ENCODE data around the gene ABTB2. TPM values are rescaled to one million over a fixed set of nuclear protein-coding genes. Genes with fewer than 3 reads are reported as not detected.
A peak's percentile ranks its signal among the peaks of the same experiment; 100 is the strongest.

Gene ABTB2
- polyA plus RNA-seq, 3 donors from 2014 or later, result 0.56 TPM; not detected in 2

- H3K36me3 Mint-ChIP-seq, result peaks cover 4% of the 10 kb centered on the region in 3 donors
- H3K4me3 Mint-ChIP-seq, result no peak overlapping the region
- H3K27me3 Mint-ChIP-seq (ENCODE audit: low read depth in 3 of 3), result peaks cover 0 to 7% (median 2%) of the 10 kb centered on the region in 3 donors
- peaks cover 5 to 16% (median 10%) of the 10 kb centered on the region in 6 donors for H3K9me3 Mint-ChIP-seq
- peaks cover 0 to 7% of the 10 kb centered on the region in 2 donors for H3K4me1 Mint-ChIP-seq
- DNase-seq, result no peak
- no peak overlapping the region for H3K27ac Mint-ChIP-seq
Observed at GRCh38 chr11:34381775-34382174, 24.0 kb upstream of the ABTB2 start.

GRCh38 chr11:34380696-34381095, 22.9 kb upstream of the ABTB2 start:
- no peak overlapping the region for H3K27ac Mint-ChIP-seq
- peaks cover 0 to 7% (median 4%) of the 10 kb centered on the region in 3 donors for H3K27me3 Mint-ChIP-seq (ENCODE audit: low read depth in 3 of 3)
- peaks cover 0 to 7% of the 10 kb centered on the region in 2 donors for H3K4me1 Mint-ChIP-seq
- no peak for DNase-seq
- H3K36me3 Mint-ChIP-seq, result peaks cover 4 to 6% (median 4%) of the 10 kb centered on the region in 3 donors
- H3K9me3 Mint-ChIP-seq, result peaks cover 5 to 20% (median 16%) of the 10 kb centered on the region in 6 donors
- no peak overlapping the region for H3K4me3 Mint-ChIP-seq

GRCh38 chr11:34379539-34379938, 21.7 kb upstream of the ABTB2 start:
- Mint-ChIP-seq H3K36me3 (peaks cover 4 to 6% (median 4%) of the 10 kb centered on the region in 3 donors), H3K27me3 (ENCODE audit: low read depth in 3 of 3) (peaks cover 0 to 10% (median 7%) of the 10 kb centered on the region in 3 donors), H3K27ac (no peak overlapping the region), H3K4me1 (peaks cover 0 to 7% of the 10 kb centered on the region in 2 donors), H3K9me3 (peaks cover 5 to 20% (median 17%) of the 10 kb centered on the region in 6 donors), H3K4me3 (no peak overlapping the region)
- DNase-seq, result no peak

- H3K4me1 Mint-ChIP-seq, result peaks cover 0 to 7% of the 10 kb centered on the region in 2 donors
- peaks cover 5 to 20% (median 17%) of the 10 kb centered on the region in 6 donors for H3K9me3 Mint-ChIP-seq
- H3K27ac Mint-ChIP-seq, result no peak overlapping the region
- H3K4me3 Mint-ChIP-seq, result no peak overlapping the region
- peaks cover 0 to 14% (median 7%) of the 10 kb centered on the region in 3 donors for H3K27me3 Mint-ChIP-seq (ENCODE audit: low read depth in 3 of 3)
- H3K36me3 Mint-ChIP-seq, result peaks cover 4 to 6% (median 4%) of the 10 kb centered on the region in 3 donors
- no peak for DNase-seq
Observed at GRCh38 chr11:34379079-34379478, 21.3 kb upstream of the ABTB2 start.

DNA sequence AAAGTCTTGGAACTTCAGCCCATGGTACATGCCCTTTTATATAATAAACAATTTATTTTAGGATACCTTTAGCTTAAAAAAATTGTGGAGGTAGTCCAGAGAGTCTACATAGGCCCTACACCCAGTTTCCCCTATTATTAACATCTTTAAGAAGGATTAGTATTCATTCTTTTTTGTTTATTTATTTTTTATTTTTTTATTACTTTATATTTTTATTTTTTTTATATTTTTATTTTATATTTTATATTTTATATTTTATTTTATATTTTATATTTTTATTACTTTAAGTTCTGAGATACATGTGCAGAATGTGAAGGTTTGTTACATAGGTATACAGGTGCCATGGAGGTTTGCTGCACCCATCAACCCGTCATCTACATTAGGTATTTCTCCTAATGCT, 15.9 kb upstream of the ABTB2 start:
- peaks cover 0 to 16% (median 5%) of the 10 kb centered on the region in 3 donors for H3K27me3 Mint-ChIP-seq (ENCODE audit: low read depth in 3 of 3)
- no peaks in the 10 kb centered on the region for H3K4me1 Mint-ChIP-seq
- DNase-seq, result no peak
- H3K36me3 Mint-ChIP-seq, result peaks cover 4 to 6% (median 4%) of the 10 kb centered on the region in 3 donors
- no peak overlapping the region for H3K27ac Mint-ChIP-seq
- H3K9me3 Mint-ChIP-seq, result peaks cover 5 to 19% (median 16%) of the 10 kb centered on the region in 6 donors
- H3K4me3 Mint-ChIP-seq, result no peak overlapping the region

GRCh38 chr11:34366522-34366921, 8.7 kb upstream of the ABTB2 start:
- DNase-seq, result no peak
- Mint-ChIP-seq H3K27ac (no peak overlapping the region), H3K27me3 (ENCODE audit: low read depth in 3 of 3) (peaks cover 3 to 10% (median 5%) of the 10 kb centered on the region in 3 donors), H3K4me3 (no peak overlapping the region), H3K9me3 (no peaks in the 10 kb centered on the region), H3K4me1 (no peaks in the 10 kb centered on the region), H3K36me3 (no peaks in the 10 kb centered on the region)

GRCh38 chr11:34364102-34364501, 6.3 kb upstream of the ABTB2 start:
- H3K27me3 Mint-ChIP-seq (ENCODE audit: low read depth in 3 of 3), result peaks cover 3 to 10% (median 10%) of the 10 kb centered on the region in 3 donors
- H3K27ac Mint-ChIP-seq, result no peak overlapping the region
- H3K4me1 Mint-ChIP-seq, result peaks cover 3 to 5% of the 10 kb centered on the region in 2 donors
- H3K36me3 Mint-ChIP-seq, result no peaks in the 10 kb centered on the region
- H3K9me3 Mint-ChIP-seq, result no peaks in the 10 kb centered on the region
- no peak overlapping the region for H3K4me3 Mint-ChIP-seq
- no peak for DNase-seq

GRCh38 chr11:34363363-34364084, 5.7 kb upstream of the ABTB2 start:
- Mint-ChIP-seq H3K4me3 (no peak overlapping the region), H3K27ac (no peak overlapping the region), H3K36me3 (no peaks in the 10 kb centered on the region), H3K27me3 (ENCODE audit: low read depth in 3 of 3) (peaks cover 4 to 12% (median 12%) of the 10 kb centered on the region in 3 donors), H3K4me1 (peaks cover 6 to 11% of the 10 kb centered on the region in 2 donors), H3K9me3 (no peaks in the 10 kb centered on the region)
- DNase-seq, result no peak

- Mint-ChIP-seq H3K27me3 (ENCODE audit: low read depth in 3 of 3) (peaks cover 12 to 26% (median 21%) of the 10 kb centered on the region in 3 donors), H3K4me3 (no peak overlapping the region), H3K27ac (no peak overlapping the region), H3K4me1 (peaks cover 23 to 29% of the 10 kb centered on the region in 2 donors), H3K9me3 (no peaks in the 10 kb centered on the region), H3K36me3 (no peaks in the 10 kb centered on the region)
- no peak for DNase-seq
Observed at GRCh38 chr11:34360046-34360445, 2.2 kb upstream of the ABTB2 start.

DNA sequence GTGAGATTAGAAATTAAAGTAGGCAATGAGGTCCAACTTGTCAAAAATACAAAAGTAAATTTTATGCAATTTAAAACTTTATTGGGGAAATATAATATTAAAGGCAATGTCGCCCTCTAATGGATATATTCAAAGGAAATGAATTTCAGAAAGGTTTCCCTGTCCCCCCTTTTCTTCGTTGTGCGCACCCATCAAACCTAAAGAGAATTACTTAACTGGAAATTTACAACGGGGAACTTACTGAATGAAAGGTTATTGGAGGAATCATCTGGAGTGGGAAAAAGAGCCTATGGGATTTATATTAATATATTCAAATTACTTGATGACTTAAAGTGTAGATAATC, 1.7 kb upstream of the ABTB2 start:
- H3K27me3 Mint-ChIP-seq (ENCODE audit: low read depth in 3 of 3), result peaks cover 12 to 30% (median 26%) of the 10 kb centered on the region in 3 donors
- H3K36me3 Mint-ChIP-seq, result no peaks in the 10 kb centered on the region
- peak overlapping the region in 1 of 6 donors; percentile 18 for H3K27ac Mint-ChIP-seq
- DNase-seq, result no peak
- peak overlapping the region; percentile 85 to 92 (median 89) for H3K4me3 Mint-ChIP-seq
- H3K4me1 Mint-ChIP-seq, result peaks cover 23 to 29% of the 10 kb centered on the region in 2 donors
- no peaks in the 10 kb centered on the region for H3K9me3 Mint-ChIP-seq

GRCh38 chr11:34358728-34359547, 1.1 kb upstream of the ABTB2 start:
- peak overlapping the region; percentile 18 to 79 (median 66) for H3K27ac Mint-ChIP-seq
- peaks cover 23 to 29% of the 10 kb centered on the region in 2 donors for H3K4me1 Mint-ChIP-seq
- no peaks in the 10 kb centered on the region for H3K36me3 Mint-ChIP-seq
- H3K9me3 Mint-ChIP-seq, result no peaks in the 10 kb centered on the region
- H3K27me3 Mint-ChIP-seq (ENCODE audit: low read depth in 3 of 3), result peaks cover 13 to 29% (median 28%) of the 10 kb centered on the region in 3 donors
- H3K4me3 Mint-ChIP-seq, result peak overlapping the region; percentile 85 to 92 (median 89)
- peak; percentile 61 to 71 (median 67) for DNase-seq

DNA sequence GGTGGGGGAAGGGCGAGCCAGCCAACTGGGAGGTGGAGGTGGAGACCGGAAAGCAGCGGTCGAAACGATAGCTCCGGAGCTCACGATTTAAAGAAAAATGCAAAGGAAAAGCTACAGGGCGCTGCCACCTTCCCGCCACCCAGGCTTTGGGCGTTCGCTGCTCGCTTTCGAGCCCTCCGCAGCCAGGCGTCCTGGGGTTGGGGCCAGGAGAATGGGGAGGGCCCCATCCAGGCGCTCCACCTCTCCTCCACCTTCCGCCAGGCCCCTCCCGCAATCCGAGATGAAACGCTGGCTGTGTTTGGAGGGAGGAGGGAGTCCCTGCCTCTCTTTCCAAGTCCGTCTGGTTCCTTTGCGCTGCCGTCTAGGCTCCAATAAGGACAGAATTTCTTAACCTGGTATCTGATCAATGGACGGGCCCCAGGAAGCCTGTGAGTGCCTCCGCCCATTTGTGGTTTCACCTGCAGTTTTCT, 483 bp upstream of the ABTB2 start:
- Mint-ChIP-seq H3K36me3 (no peaks in the 10 kb centered on the region), H3K4me1 (peaks cover 23 to 29% of the 10 kb centered on the region in 2 donors), H3K9me3 (no peaks in the 10 kb centered on the region), H3K27me3 (ENCODE audit: low read depth in 3 of 3) (peaks cover 14 to 28% (median 25%) of the 10 kb centered on the region in 3 donors), H3K27ac (peak overlapping the region in 5 of 6 donors; percentile 18 to 71 (median 65)), H3K4me3 (peak overlapping the region; percentile 85 to 92 (median 89))
- DNase-seq, result no peak

- Mint-ChIP-seq H3K9me3 (no peaks in the 10 kb centered on the region), H3K4me3 (peak overlapping the region; percentile 78 to 90 (median 79)), H3K36me3 (no peaks in the 10 kb centered on the region), H3K27ac (no peak overlapping the region), H3K4me1 (peaks cover 23 to 29% of the 10 kb centered on the region in 2 donors), H3K27me3 (ENCODE audit: low read depth in 3 of 3) (peaks cover 14 to 33% (median 25%) of the 10 kb centered on the region in 3 donors)
- DNase-seq, result peak; percentile 39 to 47 (median 43)
Observed at GRCh38 chr11:34356913-34357700, 703 bp downstream of the ABTB2 start.
